Neural cell (in vitro differentiated cells): Measurements from ENCODE around the gene ADAP2. TPM values are rescaled to one million over a fixed set of nuclear protein-coding genes. Genes with fewer than 3 reads are reported as not detected.

Experiments
- polyA plus RNA-seq: library from polyadenylated mRNA; depleted of rRNA; stranded (reverse); fragments of >200 nt; gene quantifications from 2 replicates; pipeline ENCODE4 v1.2.3, GENCODE V29; 2014
- small RNA-seq, 3 experiments: library from RNA; depleted of rRNA; stranded (forward); fragments of <200 nt; gene quantifications; one replicate each; pipeline ENCODE3, GENCODE V24; 2012

The ADAP2 gene
- polyA plus RNA-seq, 1 donor from 2014 or later = 0.92 TPM

Small RNA genes within 50 kb of the gene (small RNA-seq; reads per million reads assigned to genes)
- gene AC138207.3 = 0 reads per million in 3 experiments
- gene RN7SL138P = 0 reads per million in 3 experiments

Other genes with a start within 250 kb of the ADAP2 start
- gene CRLF3, start 97.3 kb upstream of the ADAP2 start, polyA plus RNA-seq = 6.7 and 8.3 TPM in 2 replicates
- 5.3 and 6.3 TPM in 2 replicates for gene ATAD5, start 90.0 kb upstream of the ADAP2 start, polyA plus RNA-seq
- gene TEFM, start 15.7 kb upstream of the ADAP2 start, polyA plus RNA-seq = 15.2 and 19.8 TPM in 2 replicates
- 0.17 and 1.1 TPM in 2 replicates for gene RNF135, start 49.1 kb downstream of the ADAP2 start, polyA plus RNA-seq
- gene NF1, start 173.0 kb downstream of the ADAP2 start, polyA plus RNA-seq = 21.2 and 22.4 TPM in 2 replicates